HepG2 (cell line): ENCODE data around the gene FGGY. TPM values are rescaled to one million over a fixed set of nuclear protein-coding genes. Genes with fewer than 3 reads are reported as not detected.
A peak's percentile ranks its signal among the peaks of the same experiment; 100 is the strongest.

Experiments
- ATAC-seq: fragments of 200-7000 bp; cut with Tn5 transposase; 3 replicates; pipeline ENCODE4 v1.9.1; 2020; ENCODE audit warnings: mild to moderate bottlenecking, moderate library complexity
- BruUV-seq: library from RNA; stranded (reverse); fragments of 400-500 nt; replicated peaks from 2 replicates; lab custom pipeline; 2021; lab: Mats Ljungman, UMichigan
- CTCF ChIA-PET: fragments of 300-600 bp; formaldehyde crosslinking; extraction: SDS; loops from one replicate; lab custom pipeline; 2021; ENCODE audit warnings: low total read pairs, inconsistent platforms, low intra/inter-chr PET ratio; lab: Yijun Ruan, JAX
- POLR2A ChIA-PET: fragments of 350-600 bp; sonication (Branson Sonifier 250); formaldehyde crosslinking; loops from one replicate; lab custom pipeline; 2020; ENCODE audit warnings: antibody characterized with exemption, inconsistent platforms; lab: Yijun Ruan, JAX
- DNase-seq: peaks from one replicate; pipeline ENCODE4 v3.0.0-alpha.2; 2015; ENCODE audit warnings: low spot score
- FAIRE-seq: peaks from 3 replicates; lab custom pipeline; 2011; peaks lifted over from hg19 to GRCh38; lab: Jason Lieb, UNC
- H2AFZ ChIP-seq: one replicate; pipeline ENCODE4 v1.6.1; 2011; ENCODE audit warnings: low read length, inconsistent platforms
- H3K27ac ChIP-seq: fragments of 300-600 bp; 3 replicates; pipeline ENCODE4 v1.8.0; 2011; ENCODE audit warnings: mixed run types, mild to moderate bottlenecking, mixed read lengths, low read length, inconsistent platforms; ENCODE audit not compliant: insufficient read depth; ENCODE audit errors: extremely low read length
- H3K27me3 ChIP-seq, 2 experiments: fragments of 200-600 bp in 1 of 2; 2 replicates in 1 of 2; 3 replicates in 1 of 2; pipeline versions ENCODE4 v1.6.0 to v1.8.0; 2011; ENCODE audit warnings: low read length in 2 of 2, mild to moderate bottlenecking in 2 of 2, moderate library complexity in 2 of 2, inconsistent platforms in 1 of 2; ENCODE audit not compliant: insufficient read depth in 2 of 2, control insufficient read depth in 1 of 2
- H3K36me3 ChIP-seq, 2 experiments: fragments of 200-600 bp in 1 of 2; replicated peaks in 1 of 2; 2 replicates in 1 of 2; 3 replicates in 1 of 2; pipeline versions ENCODE4 v1.5.1 to v1.8.0; 2011; ENCODE audit warnings: low read length in 2 of 2, inconsistent platforms in 1 of 2; ENCODE audit not compliant: insufficient read depth in 2 of 2, control insufficient read depth in 1 of 2
- H3K4me1 ChIP-seq: 2 replicates; pipeline ENCODE4 v1.5.1; 2012; ENCODE audit warnings: low read length, inconsistent platforms; ENCODE audit not compliant: insufficient read depth
- H3K4me2 ChIP-seq: 2 replicates; pipeline ENCODE4 v1.6.0; 2011; ENCODE audit warnings: low read depth, low read length, inconsistent platforms
- H3K4me3 ChIP-seq, 3 experiments: fragments of 200-600 bp in 1 of 3; sonication (generic), shearing (Covaris generic) in 1 of 3; replicated peaks in 1 of 3; 2 replicates each; pipeline ENCODE4 v1.5.1; 2011 to 2016; ENCODE audit warnings: low read length in 3 of 3, inconsistent platforms in 2 of 3, low read depth in 2 of 3, mild to moderate bottlenecking in 2 of 3, control low read depth in 1 of 3, mixed read lengths in 1 of 3; ENCODE audit not compliant: insufficient read depth in 1 of 3
- H3K79me2 ChIP-seq: one replicate; pipeline ENCODE4 v1.6.1; 2011; ENCODE audit warnings: low read length, inconsistent platforms; ENCODE audit not compliant: insufficient read depth
- H3K9ac ChIP-seq: 2 replicates; pipeline ENCODE4 v1.6.0; 2011; ENCODE audit warnings: mild to moderate bottlenecking, low read depth, low read length, inconsistent platforms; ENCODE audit not compliant: insufficient read depth
- H3K9me3 ChIP-seq: 2 replicates; pipeline ENCODE4 v1.5.1; 2012; ENCODE audit warnings: mild to moderate bottlenecking, low read length
- H4K20me1 ChIP-seq: 2 replicates; pipeline ENCODE4 v1.6.0; 2011; ENCODE audit warnings: inconsistent platforms, mild to moderate bottlenecking, low read length, moderate library complexity; ENCODE audit not compliant: insufficient read depth
- ATM ChIP-seq: fragments of 450-650 bp; IDR thresholded peaks from 2 replicates; pipeline ENCODE4 v1.7.1; 2017; ENCODE audit warnings: mild to moderate bottlenecking, borderline replicate concordance
- BCL6 ChIP-seq: IDR thresholded peaks from 2 replicates; pipeline ENCODE4 v1.6.1; 2016; ENCODE audit warnings: missing genetic modification reagents, missing compliant biosample characterization
- E2F1 ChIP-seq: sonication (generic); formaldehyde crosslinking; IDR thresholded peaks from 2 replicates; pipeline ENCODE4 v1.5.0; 2020; ENCODE audit warnings: missing genetic modification reagents
- E2F5 ChIP-seq: sonication (generic); formaldehyde crosslinking; conservative IDR thresholded peaks from 2 replicates; pipeline ENCODE4 v1.4.0; 2020; ENCODE audit warnings: missing genetic modification reagents
- NFE2L2 ChIP-seq: fragments of 150-350 bp; IDR thresholded peaks from 2 replicates; pipeline ENCODE4 v1.6.1; 2014; ENCODE audit warnings: low read length
- PITX1 ChIP-seq: sonication (generic); formaldehyde crosslinking; IDR thresholded peaks from 2 replicates; pipeline ENCODE4 v1.5.1; 2020; ENCODE audit warnings: mild to moderate bottlenecking, missing genetic modification reagents
- SOX13 ChIP-seq, 3 experiments: fragments of 450-650 bp in 1 of 3; sonication (generic) in 1 of 3; formaldehyde crosslinking in 1 of 3; IDR thresholded peaks in 2 of 3; conservative IDR thresholded peaks in 1 of 3; 2 replicates each; pipeline versions ENCODE4 v1.5.0 to v1.6.1; 2016 to 2020; ENCODE audit warnings: antibody characterized with exemption in 1 of 3, mild to moderate bottlenecking in 1 of 3, missing compliant biosample characterization in 1 of 3, missing genetic modification reagents in 1 of 3, moderate library complexity in 1 of 3
- TBX2 ChIP-seq: sonication (generic); formaldehyde crosslinking; IDR thresholded peaks from 2 replicates; pipeline ENCODE4 v1.5.0; 2020; ENCODE audit warnings: missing genetic modification reagents, mild to moderate bottlenecking, borderline replicate concordance
- TCF7 ChIP-seq: sonication (generic); IDR thresholded peaks from 2 replicates; pipeline ENCODE4 v1.6.1; 2016; ENCODE audit warnings: antibody characterized with exemption, low read depth
- ZBTB25 ChIP-seq: IDR thresholded peaks from 2 replicates; pipeline ENCODE4 v1.6.1; 2018; ENCODE audit warnings: missing genetic modification reagents
- ZC3H13 ChIP-seq: sonication (generic); formaldehyde crosslinking; IDR thresholded peaks from 2 replicates; pipeline ENCODE4 v1.8.1; 2023; ENCODE audit warnings: mild to moderate bottlenecking, missing genetic modification reagents, moderate library complexity
- ZFX ChIP-seq: sonication (generic); formaldehyde crosslinking; IDR thresholded peaks from 2 replicates; pipeline ENCODE4 v1.4.0; 2020; ENCODE audit warnings: mild to moderate bottlenecking, low read depth, missing genetic modification reagents, moderate library complexity
- ZNF350 ChIP-seq: sonication (generic); formaldehyde crosslinking; IDR thresholded peaks from 2 replicates; pipeline ENCODE4 v1.4.0; 2020; ENCODE audit warnings: mild to moderate bottlenecking, low read depth, missing genetic modification reagents, borderline replicate concordance
- ZNF562 ChIP-seq: sonication (generic); formaldehyde crosslinking; IDR thresholded peaks from 2 replicates; pipeline ENCODE4 v1.8.0; 2022; ENCODE audit warnings: missing genetic modification reagents, borderline replicate concordance
- ZNF607 ChIP-seq: sonication (generic); formaldehyde crosslinking; IDR thresholded peaks from 2 replicates; pipeline ENCODE4 v1.5.1; 2020; ENCODE audit warnings: missing genetic modification reagents, mild to moderate bottlenecking, borderline replicate concordance
- ZNF614 ChIP-seq: IDR thresholded peaks from 2 replicates; pipeline ENCODE4 v1.6.1; 2018; ENCODE audit warnings: missing biosample characterization, missing genetic modification reagents, inconsistent platforms, borderline replicate concordance
- ZNF691 ChIP-seq: sonication (generic); formaldehyde crosslinking; IDR thresholded peaks from 2 replicates; pipeline ENCODE4 v1.4.0; 2020; ENCODE audit warnings: missing genetic modification reagents, low read depth, mild to moderate bottlenecking, borderline replicate concordance
- WGBS: methylation state at CpG from one replicate; pipeline ENCODE4 v1.1.6; 2017; ENCODE audit warnings: low lambda C conversion rate; 5-methylcytosine and 5-hydroxymethylcytosine counted together
- in situ Hi-C: cut with HindIII; loops from 2 replicates; pipeline ENCODE4 v1.10.0; 2017; ENCODE audit warnings: low pct_unique_long_range_greater_than_20kb; ENCODE audit not compliant: extremely low pct_ligation_motif_present
- intact Hi-C: fragments of 100-400 bp; cut with micrococcal nuclease; formaldehyde crosslinking; loops from one replicate; pipeline ENCODE4 v1.10.0; 2022; ENCODE audit not compliant: unreplicated experiment
- polyA plus RNA-seq, 8 experiments: library from polyadenylated mRNA; depleted of rRNA in 3 of 8; stranded (reverse) in 7 of 8; unstranded in 1 of 8; fragments of >200 nt; fragmentation: Illumina TruSeq in 4 of 8; extraction: Trizol in 4 of 8; gene quantifications; 2 replicates each; pipeline versions ENCODE4 v1.2.1 to v1.2.3, GENCODE V29; 2011 to 2016; ENCODE audit warnings: low read depth in 4 of 8, missing spikeins in 1 of 8, mixed read lengths in 1 of 8; ENCODE audit not compliant: insufficient read depth in 1 of 8
- total RNA-seq, 5 experiments: library from RNA; depleted of rRNA; stranded (reverse); fragments of >200 nt; fragmentation: Illumina TruSeq; extraction: Trizol; gene quantifications; 2 replicates each; pipeline ENCODE4 v1.2.3, GENCODE V29; 2016; ENCODE audit warnings: low read depth in 1 of 5

FGGY gene
- total and polyA plus RNA-seq, 2 of the 13 experiments (the other 11 are each of a cell fraction or from before 2014, with no cell fraction given) = 15.7 to 27.5 TPM

GRCh38 chr1:59593798-59594790, 297.2 kb downstream of the FGGY start:
- Histone ChIP-seq H4K20me1 (no peaks in the 10 kb centered on the region), H3K27me3 (no peaks in the 10 kb centered on the region), H3K4me2 (peak overlapping the region; percentile 63), H3K4me1 (peaks cover 40% of the 10 kb centered on the region), H3K9ac (peak overlapping the region; percentile 28), H3K9me3 (no peaks in the 10 kb centered on the region), H2AFZ (no peak overlapping the region), H3K27ac (peak overlapping the region; percentile 70), H3K4me3 (peak overlapping the region in 2 of 3 experiments; percentile 3 to 35; a peak in 2 of 6 replicates), H3K36me3 (no peaks in the 10 kb centered on the region), H3K79me2 (no peaks in the 10 kb centered on the region)
- 31% methylated on average over 5 of the region's 5 CpGs for WGBS
- peak; percentile 78 for FAIRE-seq
- ChIA-PET CTCF (no interaction called here), POLR2A (interaction anchor here (1.0 to 2.5 kb wide), 12 partner anchors 9 to 810 kb away, joined by 3 to 14 read pairs (median 4); partner anchors contain the start of genes FGGY and JUN)
- in situ Hi-C loops (no loop called here), intact Hi-C loops (no loop called here)
- no TSS peak for BruUV-seq
- peak; percentile 65 for DNase-seq
- peak; percentile 86 for ATAC-seq
- no peak for TF ChIP-seq NFE2L2
- peak; percentile 48; the same call in 1 of the 2 replicates for TF ChIP-seq TBX2
- TF ChIP-seq ATM = no peak
- peak; percentile 22; the same call in 1 of the 2 replicates for TF ChIP-seq ZNF350 (CRISPR knock-in tag)
- TF ChIP-seq BCL6 (CRISPR knock-in tag) = peak; percentile 41; the same call in 1 of the 2 replicates
- TF ChIP-seq PITX1 = peak; percentile 62; the same call in 1 of the 2 replicates
- 0 out of 2 replicates have a peak, but pooled peaks have one; percentile 54 for TF ChIP-seq ZC3H13
- TF ChIP-seq ZNF691 (CRISPR knock-in tag) = peak; percentile 54; the same call in 1 of the 2 replicates
- peak; percentile 12; the same call in 1 of the 2 replicates for TF ChIP-seq ZNF614 (CRISPR knock-in tag)
- TF ChIP-seq ZBTB25 (CRISPR knock-in tag) = 0 out of 2 replicates have a peak, but pooled peaks have one; percentile 33
- no peak for TF ChIP-seq E2F1 (CRISPR knock-in tag)
- peak; percentile 26; the same call in 1 of the 2 replicates for TF ChIP-seq ZFX (CRISPR knock-in tag)
- TF ChIP-seq TCF7 = peak; percentile 23; the same call in 1 of the 2 replicates
- no peak for TF ChIP-seq SOX13 (IDR thresholded peaks at IDR 0.05)
- TF ChIP-seq SOX13 (CRISPR knock-in tag; conservative IDR thresholded peaks at IDR 0.05 in 1 of 2, IDR thresholded peaks at IDR 0.05 in 1 of 2) = peak in 1 of 2 experiments; percentile 58; a peak in 2 of 4 replicates
- TF ChIP-seq ZNF607 (CRISPR knock-in tag) = no peak
- TF ChIP-seq E2F5 = no peak
- no peak for TF ChIP-seq ZNF562 (CRISPR knock-in tag)
